ENCODE data around the gene ANGPTL7.

Gene ANGPTL7

GRCh38 chr1:11207898-11208611 is 18.9 kb downstream of the ANGPTL7 start:
- TF ChIP-seq CTCF (conservative IDR thresholded peaks at IDR 0.05) = no peak
- H3K27ac ChIP-seq = no peak overlapping the region

GRCh38 chr1:11211461-11211860 is 22.3 kb downstream of the ANGPTL7 start:
- no peak for TF ChIP-seq CTCF (conservative IDR thresholded peaks at IDR 0.05)
- H3K27ac ChIP-seq = no peak overlapping the region

- no peak for TF ChIP-seq CTCF (conservative IDR thresholded peaks at IDR 0.05)
- H3K27ac ChIP-seq = no peak overlapping the region
These were observed 22.9 kb downstream of the ANGPTL7 start for GRCh38 chr1:11211925-11212587.

- H3K27ac ChIP-seq = no peak overlapping the region
- TF ChIP-seq CTCF (conservative IDR thresholded peaks at IDR 0.05) = no peak
These were observed 25.7 kb downstream of the ANGPTL7 start for GRCh38 chr1:11214698-11215380.

- TF ChIP-seq CTCF (conservative IDR thresholded peaks at IDR 0.05) = no peak
- H3K27ac ChIP-seq = no peak overlapping the region
These were observed 26.3 kb downstream of the ANGPTL7 start for GRCh38 chr1:11215381-11216005.

- H3K27ac ChIP-seq = no peak overlapping the region
- TF ChIP-seq CTCF (conservative IDR thresholded peaks at IDR 0.05) = no peak
These were observed 26.9 kb downstream of the ANGPTL7 start for GRCh38 chr1:11216074-11216473.

All from VCaP (cell line).